NT2/D1 (cell line): Measurements from ENCODE around the gene ANG.

Experiments
- DNase-seq: peaks from one replicate; pipeline ENCODE4 v3.0.0-alpha.2; 2011; ENCODE audit warnings: low read depth, low spot score
- H3K27me3 ChIP-seq: 2 replicates; pipeline ENCODE4 v1.6.0; 2011; ENCODE audit warnings: mild to moderate bottlenecking; ENCODE audit not compliant: insufficient read length, insufficient read depth
- H3K36me3 ChIP-seq: 2 replicates; pipeline ENCODE4 v1.6.1; 2011; ENCODE audit warnings: mild to moderate bottlenecking, low read length, mixed read lengths; ENCODE audit not compliant: insufficient read depth, insufficient read length
- H3K4me1 ChIP-seq: 2 replicates; pipeline ENCODE4 v1.5.1; 2011; ENCODE audit not compliant: insufficient read depth, insufficient read length
- H3K4me3 ChIP-seq: 2 replicates; pipeline ENCODE4 v1.5.1; 2011; ENCODE audit warnings: low read depth; ENCODE audit not compliant: insufficient read length
- H3K9ac ChIP-seq: 2 replicates; pipeline ENCODE4 v1.6.0; 2011; ENCODE audit warnings: low read depth; ENCODE audit not compliant: insufficient read length
- H3K9me3 ChIP-seq: 2 replicates; pipeline ENCODE4 v1.5.1; 2011; ENCODE audit warnings: mild to moderate bottlenecking, low read length; ENCODE audit not compliant: insufficient read depth
- SUZ12 ChIP-seq: IDR thresholded peaks from 2 replicates; pipeline ENCODE4 v1.6.1; 2011; ENCODE audit not compliant: insufficient read length, insufficient read depth; ENCODE audit errors: extremely low read depth
- YY1 ChIP-seq: IDR thresholded peaks from 2 replicates; pipeline ENCODE4 v1.6.1; 2011; ENCODE audit not compliant: insufficient read length, insufficient read depth
- ZNF274 ChIP-seq: IDR thresholded peaks from 2 replicates; pipeline ENCODE4 v1.6.1; 2011; ENCODE audit warnings: mild to moderate bottlenecking, low read depth, low read length

The ANG gene

DNA sequence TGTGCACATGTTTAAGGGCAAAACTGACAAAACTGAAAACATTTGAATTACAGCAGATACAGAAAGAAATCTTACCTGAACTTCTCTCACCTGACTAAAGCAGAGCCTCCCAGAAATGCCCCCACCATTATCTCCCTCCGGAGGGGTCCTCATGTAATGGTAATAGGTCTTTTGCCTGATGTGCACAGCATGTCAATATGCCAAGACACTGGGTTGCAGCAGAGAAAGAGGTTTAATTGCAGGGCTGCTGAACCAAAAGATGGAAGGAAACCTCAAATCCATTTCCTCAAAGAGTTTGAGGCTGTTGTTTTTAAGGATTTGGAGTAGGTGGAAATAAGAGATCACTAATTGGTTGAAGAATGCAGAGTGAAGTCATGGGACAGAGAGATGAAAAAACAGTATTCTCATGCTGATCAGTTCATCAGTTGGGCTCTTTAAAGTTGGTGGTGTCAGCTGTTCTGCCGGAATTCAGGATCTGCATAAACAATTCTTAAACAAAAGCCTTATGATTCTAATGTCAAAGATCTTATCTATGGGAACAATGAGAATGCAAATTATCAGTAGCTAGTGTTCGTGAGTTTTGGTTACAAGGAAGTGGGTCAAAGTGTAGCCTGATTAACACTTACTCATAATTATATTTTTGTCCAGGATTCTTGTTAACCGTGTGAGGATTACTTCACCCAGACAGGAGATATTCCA lies 18.2 kb downstream of the ANG start:
- Histone ChIP-seq H3K4me3 (no peak overlapping the region), H3K9ac (no peak overlapping the region), H3K36me3 (no peaks in the 10 kb centered on the region), H3K4me1 (no peaks in the 10 kb centered on the region), H3K9me3 (peaks cover 37% of the 10 kb centered on the region; the same call in 1 of the 2 replicates), H3K27me3 (no peaks in the 10 kb centered on the region)
- DNase-seq = peak; percentile 25
- TF ChIP-seq SUZ12 (no peak), ZNF274 (no peak), YY1 (no peak)

DNA sequence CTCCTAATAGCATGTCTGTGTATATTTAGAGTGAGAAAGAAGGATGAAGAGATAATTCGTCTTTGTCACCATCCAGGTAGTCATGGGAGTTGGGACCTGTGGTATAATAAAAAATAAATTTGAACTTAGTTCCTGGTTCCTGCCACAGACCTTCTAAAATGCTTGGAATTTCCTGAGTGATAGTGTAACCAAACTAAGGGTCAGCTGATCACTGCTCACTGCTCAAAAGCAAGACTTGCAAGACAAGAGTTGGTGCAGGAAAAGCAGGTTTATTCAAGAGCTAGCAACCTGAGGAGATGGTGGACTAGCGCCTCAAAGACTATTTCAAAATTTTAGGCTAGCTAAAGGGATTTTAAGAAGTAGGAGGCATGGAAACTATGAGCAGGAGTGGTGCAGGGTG lies 19.1 kb downstream of the ANG start:
- DNase-seq = no peak
- H3K9me3 ChIP-seq = peaks cover 37% of the 10 kb centered on the region; the same call in 1 of the 2 replicates
- H3K4me1 ChIP-seq = no peaks in the 10 kb centered on the region
- H3K36me3 ChIP-seq = no peaks in the 10 kb centered on the region
- H3K4me3 ChIP-seq = no peak overlapping the region
- no peaks in the 10 kb centered on the region for H3K27me3 ChIP-seq
- H3K9ac ChIP-seq = no peak overlapping the region
- TF ChIP-seq SUZ12 = no peak
- TF ChIP-seq YY1 = no peak
- TF ChIP-seq ZNF274 = no peak

DNA sequence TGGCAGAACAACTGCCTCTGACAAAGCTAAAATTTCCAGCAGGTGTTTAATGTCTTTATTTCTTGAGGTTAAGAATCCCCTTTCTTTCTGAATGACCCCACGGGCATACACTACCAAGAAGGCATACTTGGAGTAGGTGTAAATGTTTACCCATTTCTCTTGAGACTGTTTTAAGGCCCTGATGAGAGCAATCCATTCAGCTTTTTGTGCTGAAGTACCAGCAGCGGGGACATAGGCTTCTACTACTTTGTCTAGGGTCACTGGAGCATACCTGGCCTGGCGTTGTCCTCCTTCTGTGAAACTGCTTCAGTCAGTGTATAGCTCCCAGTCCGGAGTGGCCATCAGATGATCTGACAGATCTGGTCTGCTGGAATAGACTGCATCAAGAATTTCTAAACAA lies 22.7 kb downstream of the ANG start:
- H3K4me3 ChIP-seq = no peak overlapping the region
- TF ChIP-seq YY1 (no peak), ZNF274 (no peak), SUZ12 (no peak)
- no peaks in the 10 kb centered on the region for H3K27me3 ChIP-seq
- DNase-seq = no peak
- H3K9ac ChIP-seq = no peak overlapping the region
- H3K36me3 ChIP-seq = no peaks in the 10 kb centered on the region
- no peaks in the 10 kb centered on the region for H3K4me1 ChIP-seq
- peaks cover 16% of the 10 kb centered on the region; the same call in 1 of the 2 replicates for H3K9me3 ChIP-seq

DNA sequence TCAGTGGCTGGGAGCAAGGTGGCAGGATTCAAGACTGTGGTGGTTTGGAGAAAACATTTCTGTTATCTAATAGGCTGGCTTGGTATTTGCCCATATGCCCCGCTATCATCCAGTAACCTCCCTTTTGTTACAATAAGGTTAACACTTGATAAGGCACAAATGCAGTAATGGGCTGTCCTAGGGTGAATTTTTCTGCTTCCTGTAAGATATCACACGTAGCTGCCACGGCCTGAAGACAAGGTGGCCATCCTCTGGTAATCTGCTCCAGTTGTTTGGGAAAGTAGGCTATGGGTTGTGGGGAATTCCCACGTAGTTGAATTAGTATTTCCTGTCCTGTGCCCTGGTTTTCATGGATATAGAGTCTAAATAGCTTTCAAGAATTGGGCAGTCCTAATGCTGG lies 23.1 kb downstream of the ANG start:
- TF ChIP-seq YY1 (no peak), SUZ12 (no peak), ZNF274 (no peak)
- Histone ChIP-seq H3K27me3 (no peaks in the 10 kb centered on the region), H3K4me3 (no peak overlapping the region), H3K36me3 (no peaks in the 10 kb centered on the region), H3K9ac (no peak overlapping the region), H3K9me3 (peaks cover 12% of the 10 kb centered on the region; the same call in 1 of the 2 replicates), H3K4me1 (no peaks in the 10 kb centered on the region)
- no peak for DNase-seq

DNA sequence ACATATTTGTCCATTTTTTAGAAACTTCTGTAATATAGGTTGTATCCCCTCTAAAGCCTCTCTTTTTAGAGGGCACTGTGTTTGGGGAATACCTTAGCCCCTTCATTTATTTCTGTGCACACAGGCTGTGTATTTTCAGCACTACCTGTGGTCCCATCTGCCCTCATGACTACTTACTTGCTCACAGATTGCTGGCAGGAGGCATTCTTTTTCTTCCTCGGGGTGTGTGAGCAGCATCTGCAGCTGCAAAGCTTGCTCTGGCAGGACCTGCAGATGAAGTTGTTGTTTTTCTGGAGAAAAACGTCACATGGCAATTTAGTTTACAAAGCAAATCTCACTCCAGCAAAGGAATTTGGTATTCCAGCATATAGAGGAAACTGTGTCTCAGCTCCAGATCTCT lies 24.3 kb downstream of the ANG start:
- no peak for DNase-seq
- Histone ChIP-seq H3K9ac (no peak overlapping the region), H3K4me1 (no peaks in the 10 kb centered on the region), H3K36me3 (no peaks in the 10 kb centered on the region), H3K9me3 (no peaks in the 10 kb centered on the region), H3K4me3 (no peak overlapping the region), H3K27me3 (no peaks in the 10 kb centered on the region)
- no peak for TF ChIP-seq YY1
- no peak for TF ChIP-seq ZNF274
- TF ChIP-seq SUZ12 = no peak

DNA sequence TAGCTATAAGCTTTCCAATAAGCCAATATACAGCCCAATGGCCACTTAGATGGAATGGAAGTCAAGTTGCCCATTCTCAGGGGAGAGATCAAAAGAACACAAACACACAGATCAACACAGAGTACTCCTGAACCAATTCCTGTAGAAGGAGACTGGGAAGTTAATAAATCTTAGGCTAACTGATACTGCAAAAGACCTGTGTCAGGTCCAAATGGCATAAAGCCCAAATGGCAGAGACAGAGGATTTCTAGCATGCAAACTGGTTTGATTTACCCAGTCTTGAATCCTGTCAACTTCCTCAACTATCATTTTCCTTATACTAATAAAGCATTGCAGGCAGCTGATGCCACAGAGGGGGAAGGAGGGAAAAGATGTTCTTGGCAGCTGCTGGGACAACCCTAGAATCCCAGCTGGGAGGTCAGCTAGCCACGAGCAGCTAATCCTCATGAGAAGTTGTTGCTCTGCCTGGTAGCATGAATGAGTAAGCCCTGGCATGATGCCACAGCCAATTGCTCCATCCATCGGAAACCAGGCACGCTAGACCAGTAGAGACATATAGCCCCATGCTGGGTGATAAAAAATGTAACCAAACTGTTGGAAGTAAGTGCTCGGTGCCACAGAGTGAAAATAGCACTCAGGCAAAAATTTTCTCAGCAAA lies 26.2 kb downstream of the ANG start:
- H3K36me3 ChIP-seq = no peaks in the 10 kb centered on the region
- no peaks in the 10 kb centered on the region for H3K4me1 ChIP-seq
- DNase-seq = no peak
- H3K9ac ChIP-seq = no peak overlapping the region
- TF ChIP-seq YY1 = no peak
- TF ChIP-seq ZNF274 = no peak
- TF ChIP-seq SUZ12 = no peak
- H3K9me3 ChIP-seq = no peaks in the 10 kb centered on the region
- H3K27me3 ChIP-seq = no peaks in the 10 kb centered on the region
- H3K4me3 ChIP-seq = no peak overlapping the region

DNA sequence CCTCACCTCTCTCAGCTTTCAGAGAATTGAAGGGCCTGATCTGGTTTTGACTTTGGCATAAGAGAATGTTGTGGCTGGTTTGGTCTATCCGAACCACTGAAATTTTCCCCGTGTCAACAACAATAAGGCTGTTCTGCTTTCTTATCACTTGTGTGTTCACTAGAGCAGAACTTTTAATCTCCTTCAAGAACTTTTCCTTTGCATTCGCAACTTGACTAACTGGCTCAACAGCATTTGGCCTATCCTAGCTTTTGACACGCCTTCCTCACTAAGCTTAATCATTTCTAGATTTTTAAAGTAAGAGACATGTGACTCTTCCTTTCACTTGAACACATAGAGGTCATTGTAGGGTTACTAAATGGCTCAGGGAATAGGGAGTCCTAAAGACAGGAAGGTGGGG lies 31.2 kb downstream of the ANG start:
- Histone ChIP-seq H3K9ac (no peak overlapping the region), H3K27me3 (no peaks in the 10 kb centered on the region), H3K4me3 (no peak overlapping the region), H3K9me3 (no peaks in the 10 kb centered on the region), H3K4me1 (no peaks in the 10 kb centered on the region), H3K36me3 (no peaks in the 10 kb centered on the region)
- no peak for DNase-seq
- TF ChIP-seq ZNF274 (no peak), YY1 (no peak), SUZ12 (no peak)
